HG02885 (cell line): ENCODE results near the gene PDIA5.

Experiments used
- ATAC-seq: cut with Tn5 transposase; IDR thresholded peaks from one replicate; pipeline ENCODE4 v1.9.1; 2021; ENCODE audit warnings: mild to moderate bottlenecking; ENCODE audit not compliant: unreplicated experiment, poor library complexity

The PDIA5 gene

GRCh38 chr3:123066896-123067688 is at the start of gene PDIA5:
TSS of gene PDIA5 (plus strand) at chr3:123067025. CDS start at chr3:123067165, 140 bp downstream.
- ATAC-seq, result peak; percentile 93

- ATAC-seq, result no peak
Observed at GRCh38 chr3:123018683-123019082, 48.1 kb upstream of the PDIA5 start.

- no peak for ATAC-seq
Observed at GRCh38 chr3:123019161-123019560, 47.7 kb upstream of the PDIA5 start.

- ATAC-seq, result no peak
Observed at GRCh38 chr3:123019591-123019990, 47.2 kb upstream of the PDIA5 start.

GRCh38 chr3:123020709-123021108 is 46.1 kb upstream of the PDIA5 start:
- no peak for ATAC-seq

- ATAC-seq, result no peak
Observed at GRCh38 chr3:123021388-123021787, 45.4 kb upstream of the PDIA5 start.

- no peak for ATAC-seq
Observed at GRCh38 chr3:123021996-123022510, 44.8 kb upstream of the PDIA5 start.

- ATAC-seq, result no peak
Observed at GRCh38 chr3:123024056-123024455, 42.8 kb upstream of the PDIA5 start.

- ATAC-seq, result no peak
Observed at GRCh38 chr3:123025642-123026521, 40.9 kb upstream of the PDIA5 start.

GRCh38 chr3:123026565-123027291 is 40.1 kb upstream of the PDIA5 start:
- no peak for ATAC-seq

GRCh38 chr3:123027292-123028232 is 39.3 kb upstream of the PDIA5 start, which contains the start of gene SEMA5B:
TSS of gene SEMA5B (minus strand) at chr3:123027763. CDS start at chr3:122961263, 66,500 bp downstream.
- no peak for ATAC-seq

GRCh38 chr3:123028233-123028828 is 38.5 kb upstream of the PDIA5 start:
- ATAC-seq, result no peak

- ATAC-seq, result no peak
Observed at GRCh38 chr3:123031051-123031450, 35.8 kb upstream of the PDIA5 start.

- ATAC-seq, result no peak
Observed at GRCh38 chr3:123032057-123032456, 34.8 kb upstream of the PDIA5 start.

- ATAC-seq, result no peak
Observed at GRCh38 chr3:123034120-123034519, 32.7 kb upstream of the PDIA5 start.

- ATAC-seq, result no peak
Observed at GRCh38 chr3:123034996-123035395, 31.8 kb upstream of the PDIA5 start.

GRCh38 chr3:123036352-123037014 is 30.3 kb upstream of the PDIA5 start:
- ATAC-seq, result no peak

- no peak for ATAC-seq
Observed at GRCh38 chr3:123037015-123037375, 29.8 kb upstream of the PDIA5 start.
